ENCODE measurements around the gene TTC39C.
A peak's percentile ranks its signal among the peaks of the same experiment; 100 is the strongest.

Gene TTC39C

GRCh38 chr18:24014062-24014985 is at the start of gene TTC39C:
Gene TTC39C (plus strand): TSS chr18:24014754. CDS start chr18:24014872, 118 bp downstream.
- peak; percentile 75 for DNase-seq (ENCODE audit: low spot score)

GRCh38 chr18:23966909-23967308 is 47.6 kb upstream of the TTC39C start:
- no peak for DNase-seq (ENCODE audit: low spot score)

- DNase-seq (ENCODE audit: low spot score), result peak; percentile 11
Observed at GRCh38 chr18:23967321-23968089, 47.0 kb upstream of the TTC39C start.

- DNase-seq (ENCODE audit: low spot score), result no peak
Observed at GRCh38 chr18:23968638-23969604, 45.6 kb upstream of the TTC39C start.

- DNase-seq (ENCODE audit: low spot score), result no peak
Observed at GRCh38 chr18:23969664-23970063, 44.9 kb upstream of the TTC39C start.

- DNase-seq (ENCODE audit: low spot score), result peak; percentile 78
Observed at GRCh38 chr18:23970161-23971096, 44.1 kb upstream of the TTC39C start.

- no peak for DNase-seq (ENCODE audit: low spot score)
Observed at GRCh38 chr18:23971097-23971440, 43.5 kb upstream of the TTC39C start.

- no peak for DNase-seq (ENCODE audit: low spot score)
Observed at GRCh38 chr18:23971666-23972230, 42.8 kb upstream of the TTC39C start.

- no peak for DNase-seq (ENCODE audit: low spot score)
Observed at GRCh38 chr18:23972453-23972852, 42.1 kb upstream of the TTC39C start.

- no peak for DNase-seq (ENCODE audit: low spot score)
Observed at GRCh38 chr18:23977103-23977502, 37.5 kb upstream of the TTC39C start.

- no peak for DNase-seq (ENCODE audit: low spot score)
Observed at GRCh38 chr18:23977719-23978483, 36.7 kb upstream of the TTC39C start.

- peak; percentile 28 for DNase-seq (ENCODE audit: low spot score)
Observed at GRCh38 chr18:23981369-23981980, 33.1 kb upstream of the TTC39C start.

- no peak for DNase-seq (ENCODE audit: low spot score)
Observed at GRCh38 chr18:23982155-23983079, 32.1 kb upstream of the TTC39C start.

GRCh38 chr18:23983112-23983511 is 31.4 kb upstream of the TTC39C start:
- DNase-seq (ENCODE audit: low spot score), result no peak

- no peak for DNase-seq (ENCODE audit: low spot score)
Observed at GRCh38 chr18:23986600-23987359, 27.8 kb upstream of the TTC39C start.

- DNase-seq (ENCODE audit: low spot score), result no peak
Observed at GRCh38 chr18:23990474-23991410, 23.8 kb upstream of the TTC39C start.

Data from NAMALWA (cell line).